GM21526 (cell line): ENCODE data around the gene RALGPS1.

ENCODE experiments used
- ATAC-seq: cut with Tn5 transposase; IDR thresholded peaks from one replicate; pipeline ENCODE4 v1.9.1; 2021; ENCODE audit warnings: moderate library complexity; ENCODE audit not compliant: unreplicated experiment, low FRiP score

RALGPS1 gene

DNA sequence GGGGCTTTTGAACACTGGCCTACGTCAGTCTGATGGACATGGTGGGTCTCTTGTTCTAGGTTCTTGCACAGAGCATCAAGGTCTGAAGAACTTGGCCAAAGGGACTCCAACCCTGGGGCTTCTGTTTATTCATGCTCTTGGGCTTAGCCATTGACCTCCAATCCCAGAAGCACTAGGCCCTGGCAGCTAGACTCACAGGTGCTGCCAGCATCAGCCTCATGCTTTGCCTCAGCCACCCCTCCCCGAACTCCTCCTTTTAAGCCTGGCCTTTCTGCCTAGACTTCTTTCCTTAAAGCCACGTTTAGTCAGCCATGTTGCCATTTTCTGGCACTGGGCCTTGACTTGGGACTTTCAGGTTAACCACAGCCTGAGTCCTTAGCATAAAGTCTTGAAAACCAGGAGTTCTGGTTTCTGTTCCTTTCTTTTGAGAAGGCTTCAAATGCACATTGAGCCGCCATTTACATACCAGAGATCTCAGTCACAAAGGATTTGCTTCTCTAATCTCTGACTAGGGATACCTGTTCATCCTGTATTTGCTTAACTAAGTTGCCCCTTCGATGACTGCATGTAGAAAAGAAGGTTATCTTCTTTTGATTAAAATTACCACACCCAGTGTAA, 153.1 kb downstream of the RALGPS1 start:
- ATAC-seq: no peak

DNA sequence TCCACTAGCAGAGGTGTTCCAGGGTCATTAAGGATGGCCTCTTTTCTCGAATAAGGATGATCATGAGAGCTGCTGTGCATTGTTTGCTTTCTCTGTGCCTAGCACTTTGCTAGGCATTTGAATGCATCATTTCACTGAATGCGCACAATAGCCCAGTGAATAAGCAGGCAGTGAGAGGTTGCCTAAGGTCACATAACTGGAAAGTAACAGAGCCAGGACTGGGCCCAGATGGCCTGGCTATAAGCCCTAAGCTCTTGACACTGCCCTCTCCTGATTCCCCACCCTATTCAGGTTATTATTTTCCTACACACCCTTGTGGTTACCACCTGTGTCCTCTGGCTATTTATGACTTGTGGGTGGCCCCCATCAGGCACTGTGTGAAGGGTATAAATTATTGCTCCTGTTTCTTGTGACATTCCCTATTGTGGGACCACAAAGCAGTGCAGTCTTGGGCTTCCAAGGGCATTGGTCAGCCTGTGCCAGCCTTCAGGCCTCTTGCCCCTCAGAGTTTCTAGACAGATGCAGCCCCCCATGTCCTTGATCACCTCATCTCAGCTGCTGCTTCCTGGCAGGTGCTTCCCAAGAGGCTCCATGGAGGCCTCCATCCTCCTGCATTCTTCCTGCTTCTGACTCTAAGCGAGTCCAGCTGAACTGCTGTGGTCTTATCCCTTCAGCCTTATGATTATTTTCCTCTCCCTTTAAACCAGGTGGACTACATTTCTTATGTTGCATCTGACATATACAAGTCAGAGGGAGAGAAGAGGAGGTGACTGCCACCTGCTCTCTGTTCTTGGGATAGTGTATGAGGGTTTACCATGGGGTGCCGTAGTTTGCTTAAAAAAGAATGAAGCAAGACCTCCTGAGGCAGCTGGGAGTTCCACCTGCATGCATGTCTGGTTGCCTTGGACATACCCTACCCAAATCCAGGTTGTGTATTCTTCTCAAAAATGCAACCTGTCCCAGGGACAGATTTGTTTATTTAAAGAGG, 160.3 kb downstream of the RALGPS1 start:
- ATAC-seq: no peak

DNA sequence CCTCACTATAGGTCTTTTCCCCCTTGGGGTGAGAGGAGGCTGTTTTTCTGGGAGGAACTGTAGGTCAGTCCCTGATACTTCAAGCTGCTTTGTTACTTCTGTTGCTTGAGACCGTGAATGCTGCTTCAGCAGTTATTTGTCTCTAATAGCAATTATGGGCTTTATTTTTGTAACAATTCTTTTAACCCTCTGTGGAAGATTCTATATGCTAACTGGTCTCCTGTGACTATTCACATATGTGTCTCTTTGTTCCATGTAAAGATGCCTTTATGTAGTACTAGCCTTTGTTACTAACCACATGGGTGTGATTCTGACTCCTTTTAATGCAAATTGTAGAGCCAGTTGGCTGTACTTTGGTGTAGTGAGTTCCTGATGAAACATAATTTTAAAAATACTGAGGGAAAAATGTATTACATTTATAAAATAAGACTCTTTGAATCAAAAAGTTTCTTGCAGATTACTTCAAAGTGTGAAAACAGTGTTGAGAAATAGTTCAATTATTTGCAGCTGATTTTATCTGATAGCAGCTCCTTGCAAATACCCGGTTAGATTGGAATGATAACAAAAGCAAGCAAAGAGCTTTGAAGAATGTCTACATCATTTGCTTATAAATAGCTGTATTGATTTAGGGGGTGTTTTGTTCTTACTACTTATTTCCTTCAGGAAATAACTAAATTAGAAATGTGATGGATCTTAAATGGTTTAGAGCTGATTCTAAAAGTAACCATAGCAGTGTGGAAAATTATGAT, 161.2 kb downstream of the RALGPS1 start:
- ATAC-seq: no peak

DNA sequence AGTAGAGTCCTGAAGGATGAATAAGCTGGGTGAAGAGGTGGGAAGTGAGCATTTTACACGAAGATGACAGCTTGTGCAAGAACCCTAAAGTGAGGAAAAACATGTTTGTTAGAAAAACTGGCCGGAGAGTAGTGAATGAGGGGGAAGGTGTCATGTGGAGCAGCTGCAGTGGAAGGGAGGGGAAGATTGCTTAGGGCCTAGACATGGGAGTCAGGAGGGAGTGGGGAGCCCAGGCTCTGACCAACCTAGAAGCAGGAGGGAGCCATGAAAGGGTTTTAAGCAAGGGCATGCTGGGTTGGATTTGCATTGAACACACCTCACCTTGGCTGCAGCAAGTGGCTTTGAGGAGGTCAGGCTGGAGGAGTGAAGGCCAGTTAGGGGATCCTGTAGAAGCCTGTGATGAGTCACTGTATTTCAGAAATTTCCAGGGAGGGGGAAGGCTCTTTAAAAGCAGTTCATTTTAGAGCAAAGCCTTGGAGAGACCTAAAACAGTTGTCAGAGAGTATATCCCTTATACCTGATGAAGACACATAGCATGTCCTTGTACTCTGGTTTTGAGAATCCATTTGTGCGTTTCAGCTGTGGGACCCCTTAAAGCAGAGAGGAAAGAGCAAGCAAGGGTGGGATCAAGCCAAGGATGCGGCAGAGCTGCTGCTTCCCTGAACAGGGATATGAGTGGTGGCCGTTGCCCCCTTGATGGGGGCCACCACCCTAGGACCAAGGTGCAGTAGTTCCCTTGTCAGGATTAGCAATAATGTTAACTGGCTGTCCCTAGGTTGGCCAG, 162.5 kb downstream of the RALGPS1 start:
- no peak for ATAC-seq

DNA sequence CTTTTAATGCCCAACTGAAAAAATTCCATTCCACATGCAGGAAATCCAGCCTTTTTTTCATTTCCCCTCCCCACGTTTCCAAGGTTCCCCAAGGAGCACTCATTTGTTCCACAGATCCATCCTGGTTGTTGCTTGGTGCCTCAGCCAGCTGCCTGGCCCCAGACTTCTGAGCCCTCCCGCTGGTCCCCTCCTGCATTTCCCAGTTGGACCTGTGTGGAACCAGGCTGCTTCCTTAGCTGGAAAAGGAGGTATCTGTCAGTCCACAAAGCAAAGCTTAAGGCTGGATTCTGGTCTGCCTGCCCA, 163.0 kb downstream of the RALGPS1 start:
- ATAC-seq: no peak

DNA sequence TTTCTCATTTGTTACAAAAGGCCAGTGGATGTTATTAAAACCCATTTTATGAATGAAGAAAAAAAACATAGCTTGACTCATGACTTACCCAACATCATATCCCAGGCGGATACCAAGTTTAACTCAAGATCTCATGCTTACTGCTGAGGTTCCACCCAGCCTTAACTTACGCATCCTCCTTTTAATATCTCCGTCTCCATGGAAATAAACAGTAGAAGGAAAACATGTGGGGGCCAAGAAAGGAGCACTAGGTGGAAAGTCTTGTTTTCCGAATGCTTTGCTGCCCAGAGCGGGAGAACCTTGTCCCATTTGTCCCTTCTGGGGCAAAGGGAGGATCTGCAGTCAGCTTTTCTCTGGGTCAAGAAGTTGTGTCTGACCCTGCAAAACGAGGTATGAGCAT, 163.8 kb downstream of the RALGPS1 start:
- ATAC-seq: no peak

DNA sequence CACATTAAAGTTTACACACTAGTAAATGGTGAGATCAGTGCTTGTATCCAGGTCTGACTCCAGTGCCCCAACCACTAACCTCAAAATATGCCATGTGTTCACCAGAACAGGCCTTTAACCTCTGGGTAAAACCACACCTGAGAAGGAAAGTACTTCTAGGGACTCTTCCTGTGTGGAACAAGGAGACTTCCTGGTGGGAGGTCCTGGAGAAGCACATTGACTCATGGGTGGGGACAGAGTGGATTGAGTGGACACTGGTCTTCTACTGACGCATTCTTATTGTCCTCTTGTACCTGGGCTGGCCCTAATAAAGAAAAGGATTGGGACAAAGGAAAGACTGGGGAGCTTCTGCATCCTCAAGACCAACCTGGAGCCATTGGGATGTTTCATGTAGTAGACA, 164.4 kb downstream of the RALGPS1 start:
- ATAC-seq: no peak

DNA sequence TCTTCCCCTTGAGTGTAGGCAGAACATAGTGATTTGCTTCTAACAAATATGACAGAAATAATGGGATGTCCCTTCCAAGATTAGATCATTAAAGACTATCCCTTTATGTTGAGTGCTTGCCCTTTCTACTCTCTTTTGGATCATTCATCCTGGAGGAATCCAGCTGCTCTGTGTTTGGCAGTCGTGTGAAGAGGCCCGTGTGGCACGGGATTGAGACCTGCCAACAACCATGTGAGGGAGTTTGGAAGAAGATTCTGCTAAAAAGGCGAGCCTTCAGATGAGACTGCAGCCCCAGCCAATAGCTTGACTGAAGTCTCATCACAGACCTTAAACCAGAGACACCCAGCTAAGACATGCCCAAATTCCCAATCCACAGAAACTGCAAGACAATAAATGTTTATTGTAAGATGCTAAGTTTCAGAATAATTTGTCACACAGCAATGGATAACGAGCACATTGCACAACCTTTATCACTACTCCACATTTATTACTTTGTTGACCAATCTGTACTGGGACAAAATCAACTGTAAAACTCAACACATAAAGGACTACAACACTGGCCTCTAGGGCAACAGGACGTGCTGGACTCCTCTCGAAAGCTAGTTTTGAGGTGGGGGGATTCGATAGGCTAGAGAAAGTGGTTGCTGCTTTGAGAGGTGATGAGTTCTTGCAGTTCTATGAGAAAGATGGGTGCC, 165.0 kb downstream of the RALGPS1 start:
- no peak for ATAC-seq

DNA sequence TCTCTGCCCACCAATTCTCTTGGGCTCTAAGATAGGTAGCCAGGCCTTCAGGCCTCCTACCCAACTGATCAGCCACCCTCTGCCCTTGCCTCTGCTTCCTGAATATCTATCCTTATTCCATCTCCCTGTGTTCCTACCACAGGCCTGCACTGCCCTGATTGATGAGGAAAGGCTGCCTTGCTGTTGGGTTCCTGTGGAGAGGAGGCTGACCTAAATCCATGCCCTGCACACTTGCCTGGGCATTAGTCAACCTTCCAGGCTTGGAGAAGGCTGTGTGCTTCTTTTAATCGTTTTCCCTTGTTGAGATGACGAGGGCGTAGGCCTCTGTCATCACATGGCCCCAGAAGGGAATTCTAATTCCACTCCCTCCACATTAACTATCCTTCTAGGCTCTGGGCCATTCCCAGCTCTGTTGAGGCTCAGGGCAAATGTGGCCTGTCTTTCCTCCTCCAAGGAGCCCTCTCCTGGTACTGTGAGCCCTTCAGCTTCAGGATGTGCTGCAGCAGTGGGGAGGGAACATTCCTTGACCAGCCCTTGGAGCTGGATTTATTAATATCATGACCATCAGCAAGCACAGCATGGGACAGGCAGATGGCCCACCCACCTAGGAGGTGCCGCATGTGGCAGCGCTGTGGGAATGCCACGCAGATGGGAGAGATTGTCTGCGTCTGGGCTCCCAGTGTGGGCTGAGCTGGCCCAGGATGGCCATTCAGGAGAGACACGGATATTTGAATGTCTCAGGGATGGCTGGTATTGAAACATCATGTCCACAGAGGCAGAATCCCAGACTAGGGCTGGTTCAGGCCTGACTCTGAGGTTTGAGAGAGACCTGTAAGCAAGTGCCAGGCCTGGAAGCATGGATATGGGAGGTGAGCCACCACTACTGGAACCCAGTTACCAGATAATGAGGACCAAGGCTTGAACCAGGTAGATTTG, 166.9 kb downstream of the RALGPS1 start:
- no peak for ATAC-seq

DNA sequence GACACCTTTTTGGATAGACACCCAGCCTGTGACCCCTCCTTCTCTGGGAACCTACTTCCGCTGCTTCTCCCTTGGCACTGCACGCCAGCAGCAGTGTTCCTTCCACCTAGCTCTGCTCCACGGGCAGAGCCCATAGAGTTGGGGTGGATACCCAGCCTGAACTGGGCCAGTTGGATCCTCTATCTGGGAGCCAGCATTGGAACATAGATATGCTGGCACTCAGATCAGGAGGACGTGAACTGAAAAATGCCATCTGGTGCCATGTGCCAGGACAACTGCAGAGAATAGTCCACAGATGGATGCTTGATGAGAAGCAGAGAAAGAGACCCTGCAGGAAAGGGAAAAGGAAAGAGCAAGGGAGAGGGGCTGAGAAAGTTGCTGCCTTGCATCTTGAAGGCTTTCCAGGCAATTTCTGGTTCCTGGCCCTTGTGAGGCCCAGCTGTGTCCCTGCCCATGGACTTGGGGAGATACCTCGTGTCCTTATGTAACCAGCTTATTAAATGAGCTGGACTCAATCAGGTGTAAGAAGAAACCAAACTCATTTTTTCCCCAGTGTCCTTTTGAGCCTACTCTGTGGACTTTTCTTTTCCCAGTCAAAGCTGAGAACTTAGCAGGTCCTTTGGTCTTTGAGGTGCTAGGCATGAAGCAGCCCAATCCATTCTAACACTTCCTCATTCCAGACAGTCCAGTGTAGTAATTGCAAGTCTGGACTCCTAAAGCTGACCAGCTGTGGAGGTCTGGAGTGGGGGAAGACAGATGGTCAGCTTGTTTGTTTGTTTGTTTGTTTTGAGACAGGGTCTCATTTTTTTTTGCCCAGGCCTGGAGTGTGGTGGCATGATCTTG, 168.8 kb downstream of the RALGPS1 start:
- ATAC-seq: no peak

DNA sequence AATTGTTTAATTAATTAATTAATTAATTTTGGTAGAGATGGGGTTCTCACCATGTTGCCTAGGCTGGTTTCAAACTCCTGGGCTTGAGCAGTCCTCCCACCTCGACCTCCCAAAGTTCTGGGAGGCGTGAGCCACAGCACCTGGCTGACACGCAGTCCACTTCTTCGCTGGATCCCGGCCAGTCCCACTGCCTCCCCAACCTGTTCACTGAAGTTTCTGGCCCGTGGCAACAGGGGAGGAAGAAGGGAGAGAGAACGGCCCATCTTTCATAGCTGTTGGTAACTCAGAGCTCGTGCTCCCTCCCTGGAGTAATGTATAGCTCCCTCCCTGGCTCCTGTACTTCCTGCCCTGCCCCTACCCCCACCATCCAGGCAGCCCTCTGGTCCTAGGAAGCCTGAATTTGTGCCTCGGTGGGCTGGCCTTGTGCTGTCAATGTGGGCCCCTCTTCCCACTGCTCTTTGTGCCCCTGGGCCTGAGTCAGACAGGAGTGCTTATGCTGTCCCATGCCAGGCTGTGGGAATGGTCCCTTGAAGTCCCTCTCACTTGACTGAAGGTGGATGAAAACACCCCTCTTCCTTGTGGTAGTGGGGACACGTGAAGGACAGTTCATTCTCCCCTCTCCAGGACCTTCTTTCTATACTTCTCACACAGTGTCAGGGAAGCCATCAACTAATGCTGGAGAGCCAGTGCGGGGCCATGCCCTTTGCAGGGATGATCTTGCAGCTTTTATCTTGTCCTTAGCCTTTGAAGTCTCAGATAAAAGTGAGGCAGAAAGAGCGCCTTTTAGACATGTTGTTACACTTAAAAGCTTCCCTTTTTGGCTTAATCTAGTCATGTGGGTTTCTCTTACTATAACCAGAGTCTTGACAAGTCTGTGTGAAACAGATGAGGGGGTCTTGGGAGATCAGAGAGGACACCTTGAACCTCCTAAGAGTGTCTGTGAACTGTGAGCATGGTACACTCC, 169.8 kb downstream of the RALGPS1 start:
- no peak for ATAC-seq

DNA sequence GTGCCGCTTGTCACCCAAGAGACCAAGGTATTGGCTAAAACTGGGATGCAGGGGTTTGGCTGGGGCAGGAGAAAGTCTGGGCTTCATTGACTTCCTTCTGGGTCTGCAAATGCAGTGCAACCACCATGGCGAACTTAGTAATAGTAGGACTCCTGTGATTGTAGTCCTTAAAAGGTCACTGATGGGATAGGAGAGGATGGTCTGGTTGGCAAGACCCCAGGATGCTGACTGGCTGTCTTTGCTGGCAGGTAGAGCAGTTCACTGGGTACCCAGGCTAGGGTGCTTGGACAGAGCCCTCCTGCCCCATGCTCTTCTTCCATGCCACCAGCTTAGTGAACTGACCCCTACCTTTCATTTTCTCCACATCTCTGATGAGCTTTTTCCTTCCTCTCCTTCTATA, 170.6 kb downstream of the RALGPS1 start:
- no peak for ATAC-seq

DNA sequence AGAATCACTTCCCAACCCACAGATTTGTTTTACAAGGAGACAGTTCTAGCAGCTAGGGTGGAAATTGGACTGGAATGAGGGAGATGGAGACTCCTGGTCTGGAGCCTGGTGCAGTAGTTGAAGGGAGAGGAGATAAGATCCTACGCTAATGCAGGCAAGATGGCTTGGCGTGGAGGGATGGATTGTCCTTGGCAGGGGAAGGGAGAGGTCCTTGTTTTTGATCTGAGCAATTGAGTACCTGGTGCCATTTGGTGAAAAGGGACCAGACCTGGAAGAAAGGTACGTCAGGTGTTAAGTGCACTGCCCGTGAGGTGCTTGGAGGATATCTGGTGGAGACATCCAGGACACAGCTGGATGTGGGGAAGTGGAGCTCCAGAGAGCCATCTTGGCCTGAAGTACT, 172.2 kb downstream of the RALGPS1 start:
- ATAC-seq: no peak

DNA sequence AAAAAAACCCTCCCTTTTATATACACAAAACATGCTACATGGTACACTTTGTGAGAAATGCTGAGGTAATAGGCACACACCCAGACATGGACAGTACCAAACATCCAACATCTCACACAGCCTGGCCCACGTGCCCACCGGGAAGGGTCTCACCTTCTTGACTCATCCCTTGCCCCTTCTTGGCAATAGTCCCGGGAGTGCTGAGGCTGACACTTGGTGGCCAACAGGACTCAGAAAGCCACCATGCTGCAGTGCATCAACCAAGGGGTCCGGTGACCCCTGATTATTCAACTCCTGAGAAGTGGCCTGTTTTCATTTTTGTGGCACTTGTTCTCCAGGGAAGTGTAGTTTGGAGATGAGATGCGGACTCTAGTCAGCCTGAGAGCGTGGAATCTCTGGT, 172.8 kb downstream of the RALGPS1 start:
- ATAC-seq: no peak

DNA sequence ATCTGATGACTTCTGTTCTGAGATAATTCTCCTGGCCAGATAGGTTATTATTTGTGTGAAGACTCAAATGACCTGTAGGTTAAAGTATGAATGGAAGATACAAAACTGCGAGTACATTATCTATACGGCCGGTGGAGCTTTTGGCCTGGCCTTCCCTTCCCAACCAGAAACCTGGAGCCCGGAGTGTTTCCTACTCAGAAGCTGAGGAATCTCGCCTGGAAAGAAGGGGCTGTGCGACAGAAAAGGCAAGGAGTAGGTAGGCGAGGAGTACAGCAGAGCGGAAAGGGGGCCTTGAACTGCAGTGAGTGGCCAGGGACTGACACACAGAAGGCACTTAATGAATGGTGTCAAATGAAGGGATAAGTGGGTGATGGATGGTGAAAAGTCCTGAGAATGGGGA, 173.3 kb downstream of the RALGPS1 start:
- ATAC-seq: no peak

DNA sequence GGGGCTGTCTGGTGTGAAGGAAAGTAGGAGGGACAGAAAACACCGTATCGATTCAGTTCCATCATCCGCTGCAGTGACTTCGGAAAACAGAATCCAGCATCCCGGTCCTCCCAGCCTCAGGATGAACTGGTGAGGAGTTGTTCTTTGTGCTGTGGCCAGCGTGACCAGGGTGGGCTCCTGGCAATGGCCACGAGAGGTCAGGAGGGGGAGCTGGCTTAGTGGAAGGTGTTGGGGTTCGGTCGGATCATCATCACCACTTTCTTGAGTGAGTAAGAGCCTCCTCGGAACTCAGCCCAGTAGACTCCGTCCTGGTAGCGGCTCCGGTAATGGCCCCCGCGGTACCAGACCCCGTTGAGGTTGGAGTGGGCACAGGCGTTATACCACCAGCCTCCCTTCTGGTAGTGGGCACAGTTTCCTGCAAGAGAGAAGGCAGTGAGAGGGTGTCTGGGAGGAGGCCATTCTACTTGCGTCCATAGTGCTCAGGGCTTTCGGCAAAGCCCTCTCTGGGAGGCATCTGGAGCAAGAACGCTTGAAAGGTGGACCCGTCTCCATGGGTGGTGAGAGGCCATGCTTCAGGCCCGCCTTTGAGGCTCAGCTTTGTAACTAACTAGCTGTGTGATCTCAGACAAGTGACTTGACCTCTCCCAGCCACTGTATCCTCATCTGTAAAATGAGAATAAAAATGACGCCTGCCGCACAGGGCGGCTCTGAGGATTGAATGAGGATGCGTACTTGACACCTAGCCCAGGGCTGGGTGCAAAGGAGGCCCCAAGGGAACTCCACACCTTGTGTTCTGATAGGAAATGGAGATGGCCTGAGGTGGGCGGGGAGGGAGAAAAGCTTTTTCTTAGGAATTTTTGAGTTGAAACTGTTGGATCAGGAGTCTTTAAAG, 174.4 kb downstream of the RALGPS1 start:
- ATAC-seq: no peak
